Measurements from ENCODE around the gene KLHL7. TPM values are rescaled to one million over a fixed set of nuclear protein-coding genes. Genes with fewer than 3 reads are reported as not detected.

Gene KLHL7
- total and polyA plus RNA-seq, 10 donors = 8.8 to 31.6 (median 20.1) TPM

DNA sequence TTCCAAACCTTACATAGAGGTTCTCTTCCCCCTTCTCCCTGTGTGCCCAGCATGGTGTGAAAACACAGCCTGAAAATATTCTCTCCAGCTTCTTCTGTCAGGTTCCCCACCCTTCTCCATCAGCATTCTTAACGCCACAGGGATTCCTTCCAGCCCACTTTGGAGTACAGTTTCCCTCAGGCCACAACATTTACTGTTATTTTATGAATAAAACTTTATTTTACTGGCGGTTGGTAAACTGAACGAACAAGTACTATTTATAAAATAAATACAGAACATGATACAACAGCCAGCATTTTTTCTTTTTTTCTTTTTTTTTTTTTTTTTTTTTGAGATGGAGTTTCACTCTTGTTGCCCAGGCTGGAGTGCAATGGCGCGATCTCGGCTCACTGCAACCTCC, 109.4 kb downstream of the KLHL7 start:
- no peaks in the 10 kb centered on the region for H3K36me3 ChIP-seq
- H3K4me1 ChIP-seq = peaks cover 0 to 9% (median 0%) of the 10 kb centered on the region in 6 donors
- peaks cover 0 to 7% (median 0%) of the 10 kb centered on the region in 7 donors for H3K27me3 ChIP-seq (replicated peaks in 1 of 7)
- TF ChIP-seq, protein P1, sequence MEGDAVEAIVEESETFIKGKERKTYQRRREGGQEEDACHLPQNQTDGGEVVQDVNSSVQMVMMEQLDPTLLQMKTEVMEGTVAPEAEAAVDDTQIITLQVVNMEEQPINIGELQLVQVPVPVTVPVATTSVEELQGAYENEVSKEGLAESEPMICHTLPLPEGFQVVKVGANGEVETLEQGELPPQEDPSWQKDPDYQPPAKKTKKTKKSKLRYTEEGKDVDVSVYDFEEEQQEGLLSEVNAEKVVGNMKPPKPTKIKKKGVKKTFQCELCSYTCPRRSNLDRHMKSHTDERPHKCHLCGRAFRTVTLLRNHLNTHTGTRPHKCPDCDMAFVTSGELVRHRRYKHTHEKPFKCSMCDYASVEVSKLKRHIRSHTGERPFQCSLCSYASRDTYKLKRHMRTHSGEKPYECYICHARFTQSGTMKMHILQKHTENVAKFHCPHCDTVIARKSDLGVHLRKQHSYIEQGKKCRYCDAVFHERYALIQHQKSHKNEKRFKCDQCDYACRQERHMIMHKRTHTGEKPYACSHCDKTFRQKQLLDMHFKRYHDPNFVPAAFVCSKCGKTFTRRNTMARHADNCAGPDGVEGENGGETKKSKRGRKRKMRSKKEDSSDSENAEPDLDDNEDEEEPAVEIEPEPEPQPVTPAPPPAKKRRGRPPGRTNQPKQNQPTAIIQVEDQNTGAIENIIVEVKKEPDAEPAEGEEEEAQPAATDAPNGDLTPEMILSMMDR (IDR thresholded peaks at IDR 0.05 in 8 of 11, conservative IDR thresholded peaks at IDR 0.05 in 3 of 11) = no peak
- TF ChIP-seq POLR2A (IDR thresholded peaks at IDR 0.05) = no peak
- no peak for TF ChIP-seq POLR2AphosphoS5 (IDR thresholded peaks at IDR 0.05)
- H3K4me3 ChIP-seq = no peak overlapping the region
- 90 to 98% (median 92%) methylated on average over 3 to 6 of the region's 6 CpGs for WGBS, 5 donors
- H3K27ac ChIP-seq = no peak overlapping the region
- DNase-seq = no peak
- intact Hi-C loops (cut with DNase I; ENCODE audit: low total_unique reads) = no loop called here
- H3K9me3 ChIP-seq = no peaks in the 10 kb centered on the region

DNA sequence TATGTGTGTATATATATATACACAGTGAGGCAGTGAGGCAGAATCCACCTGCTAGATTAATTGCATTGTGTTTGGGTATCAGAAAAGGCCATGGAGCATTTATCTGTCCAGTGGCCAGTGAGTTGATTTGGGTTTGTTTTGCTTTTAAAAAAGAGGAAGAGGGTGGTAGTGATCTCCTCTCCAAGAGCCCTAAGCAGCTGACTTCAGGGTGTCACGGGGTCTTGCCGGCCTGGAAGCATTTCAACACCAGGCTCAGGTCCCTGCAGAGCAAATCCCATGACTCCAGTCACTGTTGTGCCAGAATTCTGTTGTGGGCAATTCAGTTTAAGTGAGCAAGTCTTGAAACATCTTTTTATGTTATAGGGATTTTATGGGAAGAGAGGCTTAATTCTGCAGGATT, 110.4 kb downstream of the KLHL7 start:
- no peak for DNase-seq
- peak overlapping the region in 3 of 8 donors; percentile 2 to 35 (median 12) for H3K27ac ChIP-seq
- intact Hi-C loops (cut with DNase I; ENCODE audit: low total_unique reads) = no loop called here

DNA sequence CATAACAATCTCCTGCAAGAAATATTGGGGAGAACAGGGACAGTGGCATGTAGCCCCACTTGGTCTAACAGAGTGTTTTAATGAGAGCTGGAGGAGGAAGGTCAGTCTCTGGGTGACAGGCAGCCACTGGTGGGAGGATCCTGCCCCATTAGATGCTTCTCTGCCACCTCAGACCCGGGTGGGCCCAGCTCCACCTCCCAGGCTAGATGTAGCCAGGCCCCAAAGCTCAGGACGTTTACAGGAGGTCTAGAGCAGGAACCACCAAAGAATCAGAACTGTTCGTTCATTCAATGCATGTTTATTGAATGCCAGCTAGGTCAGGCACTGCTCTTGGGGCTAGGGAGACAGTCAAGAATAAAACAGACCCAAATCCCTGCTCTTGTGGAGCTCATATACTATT, 112.6 kb downstream of the KLHL7 start:
- Histone ChIP-seq H3K4me3 (no peak overlapping the region), H3K27me3 (replicated peaks in 1 of 7) (peaks cover 0 to 7% (median 0%) of the 10 kb centered on the region in 7 donors), H3K36me3 (no peaks in the 10 kb centered on the region), H3K27ac (no peak overlapping the region), H3K9me3 (no peaks in the 10 kb centered on the region), H3K4me1 (no peaks in the 10 kb centered on the region)
- TF ChIP-seq POLR2AphosphoS5 (IDR thresholded peaks at IDR 0.05) (no peak), POLR2A (IDR thresholded peaks at IDR 0.05) (no peak)
- intact Hi-C loops (cut with DNase I; ENCODE audit: low total_unique reads) = no loop called here
- WGBS, 5 donors = 34 to 67% (median 57%) methylated on average over 3 of the region's 3 CpGs
- DNase-seq = no peak

More for the DNA sequence above, 110.4 kb downstream of the KLHL7 start:
- Histone ChIP-seq H3K4me3 (no peak overlapping the region), H3K36me3 (no peaks in the 10 kb centered on the region), H3K9me3 (no peaks in the 10 kb centered on the region), H3K4me1 (no peaks in the 10 kb centered on the region), H3K27me3 (replicated peaks in 1 of 7) (peaks cover 0 to 7% (median 0%) of the 10 kb centered on the region in 7 donors)
- WGBS, 5 donors = 11 to 38% (median 26%) methylated on average over 2 of the region's 2 CpGs
- TF ChIP-seq, protein P1 (IDR thresholded peaks at IDR 0.05 in 8 of 11, conservative IDR thresholded peaks at IDR 0.05 in 3 of 11) = no peak
- TF ChIP-seq POLR2AphosphoS5 (IDR thresholded peaks at IDR 0.05) (no peak), POLR2A (IDR thresholded peaks at IDR 0.05) (no peak)

DNA sequence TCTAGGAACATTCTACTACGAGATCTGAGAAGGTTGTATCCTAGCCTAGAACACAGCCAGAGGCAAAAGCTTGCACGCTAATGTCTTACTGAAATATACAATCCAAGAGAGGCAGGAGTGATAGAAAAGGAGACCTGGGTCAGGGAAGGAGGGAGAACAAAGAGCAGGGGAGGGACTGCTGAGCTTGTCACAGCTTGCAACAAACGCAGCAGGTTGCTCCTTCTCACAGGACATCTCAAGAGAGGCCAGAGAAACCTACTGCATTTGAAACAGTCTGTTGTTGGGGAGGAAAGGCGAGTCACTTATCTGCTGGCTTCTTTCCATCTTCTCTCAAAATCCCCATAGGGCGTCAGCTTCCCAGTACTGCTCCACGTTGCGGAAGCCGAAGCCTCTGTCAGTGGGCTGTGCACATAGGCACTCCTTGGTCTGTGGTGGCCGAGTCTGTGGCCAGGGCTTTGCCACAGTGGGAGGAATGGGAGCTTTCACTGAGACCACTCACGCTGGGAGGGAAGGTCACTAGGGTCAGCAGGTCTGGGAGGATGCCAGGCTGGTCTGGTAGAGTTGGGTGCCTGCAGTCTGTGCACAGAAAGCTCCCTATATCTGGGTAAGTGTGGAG, 115.2 kb downstream of the KLHL7 start:
- DNase-seq = no peak
- Histone ChIP-seq H3K27me3 (replicated peaks in 1 of 7) (peaks cover 0 to 4% (median 0%) of the 10 kb centered on the region in 7 donors), H3K27ac (no peak overlapping the region), H3K4me3 (no peak overlapping the region), H3K9me3 (no peaks in the 10 kb centered on the region), H3K36me3 (no peaks in the 10 kb centered on the region), H3K4me1 (no peaks in the 10 kb centered on the region)
- intact Hi-C loops (cut with DNase I; ENCODE audit: low total_unique reads) = no loop called here
- TF ChIP-seq, protein P1 (IDR thresholded peaks at IDR 0.05 in 8 of 11, conservative IDR thresholded peaks at IDR 0.05 in 3 of 11) = no peak
- TF ChIP-seq POLR2A (IDR thresholded peaks at IDR 0.05) (no peak), POLR2AphosphoS5 (IDR thresholded peaks at IDR 0.05) (no peak)
- 66 to 82% (median 76%) methylated on average over 10 of the region's 10 CpGs for WGBS, 5 donors
